WTC11 (cell line): ENCODE results near the gene PGA3.
"Not testable (repeated sequence)": the region's sequence is repeated elsewhere in the genome, so short reads cannot be mapped to it uniquely, and the experiment has no call there.

ENCODE experiments used
- ARID4B ChIP-seq: sonication (generic); formaldehyde crosslinking; IDR thresholded peaks from 2 replicates; pipeline ENCODE4 v1.8.0; 2023; ENCODE audit warnings: missing genetic modification reagents, mild to moderate bottlenecking, borderline replicate concordance
- CTCF ChIP-seq: fragments of 200-600 bp; IDR thresholded peaks from 2 replicates; pipeline ENCODE4 v1.8.0; 2022; ENCODE audit warnings: antibody characterized with exemption
- JUN ChIP-seq: sonication (generic); formaldehyde crosslinking; IDR thresholded peaks from 2 replicates; pipeline ENCODE4 v1.8.0; 2023; ENCODE audit warnings: mild to moderate bottlenecking, missing genetic modification reagents
- MXD4 ChIP-seq: fragments of 250-450 bp; sonication (Bioruptor Pico); IDR thresholded peaks from 2 replicates; pipeline ENCODE4 v1.8.0; 2021; ENCODE audit warnings: mild to moderate bottlenecking, moderate library complexity, borderline replicate concordance
- USF1 ChIP-seq: sonication (generic); formaldehyde crosslinking; IDR thresholded peaks from 2 replicates; pipeline ENCODE4 v1.8.0; 2022; ENCODE audit warnings: mild to moderate bottlenecking, missing genetic modification reagents
- ZBTB43 ChIP-seq: sonication (generic); formaldehyde crosslinking; IDR thresholded peaks from 2 replicates; pipeline ENCODE4 v1.8.1; 2023; ENCODE audit warnings: mild to moderate bottlenecking, missing genetic modification reagents
- ZNF423 ChIP-seq: fragments of 250-450 bp; sonication (Bioruptor Pico); IDR thresholded peaks from 2 replicates; pipeline ENCODE4 v2.1.2; 2022; ENCODE audit warnings: mild to moderate bottlenecking, moderate library complexity
- ZNF512 ChIP-seq: sonication (generic); formaldehyde crosslinking; IDR thresholded peaks from 2 replicates; pipeline ENCODE4 v1.8.1; 2022; ENCODE audit warnings: missing genetic modification reagents, borderline replicate concordance

GRCh38 chr11:61222047-61222446 is 18.7 kb downstream of the PGA3 start, which contains the start of gene PGA4:
- TF ChIP-seq CTCF; ZNF423 (CRISPR knock-in tag); ARID4B (CRISPR knock-in tag); ZNF512 (CRISPR knock-in tag); JUN (CRISPR knock-in tag); USF1 (CRISPR knock-in tag); MXD4 (CRISPR knock-in tag); ZBTB43 (CRISPR knock-in tag): not testable (repeated sequence)
